Hindlimb muscle (tissue), 1 donor: Measurements from ENCODE around the gene DNAH6. TPM values are rescaled to one million over a fixed set of nuclear protein-coding genes. Genes with fewer than 3 reads are reported as not detected.

Experiments used
- DNase-seq: peaks from one replicate; pipeline ENCODE4 v3.0.0-alpha.2; 2013
- polyA plus RNA-seq: library from polyadenylated mRNA; unstranded; fragments of 120-200 nt; gene quantifications from one replicate; pipeline ENCODE4 v1.2.1, GENCODE V29; 2013; ENCODE audit not compliant: insufficient read length

DNAH6 gene
- polyA plus RNA-seq, 1 donor: 0.04 TPM

GRCh38 chr2:84805250-84805958 lies 289.1 kb downstream of the DNAH6 start:
- no peak for DNase-seq

- DNase-seq: no peak
Measured at GRCh38 chr2:84807063-84807485, 290.8 kb downstream of the DNAH6 start.

GRCh38 chr2:84808279-84808678 lies 292.0 kb downstream of the DNAH6 start:
- no peak for DNase-seq

GRCh38 chr2:84811839-84812431 lies 295.6 kb downstream of the DNAH6 start:
- no peak for DNase-seq

- no peak for DNase-seq
Measured at GRCh38 chr2:84815146-84815545, 298.8 kb downstream of the DNAH6 start.

GRCh38 chr2:84816426-84817026 lies 300.2 kb downstream of the DNAH6 start:
- no peak for DNase-seq

GRCh38 chr2:84817239-84817655 lies 300.9 kb downstream of the DNAH6 start:
- no peak for DNase-seq

- DNase-seq: no peak
Measured at GRCh38 chr2:84821806-84822205, 305.5 kb downstream of the DNAH6 start.

GRCh38 chr2:84823229-84823628 lies 306.9 kb downstream of the DNAH6 start:
- no peak for DNase-seq

GRCh38 chr2:84823788-84824187 lies 307.5 kb downstream of the DNAH6 start:
- no peak for DNase-seq

GRCh38 chr2:84827978-84828575 lies 311.8 kb downstream of the DNAH6 start:
- no peak for DNase-seq

GRCh38 chr2:84829693-84830092 lies 313.4 kb downstream of the DNAH6 start:
- no peak for DNase-seq

GRCh38 chr2:84830095-84830494 lies 313.8 kb downstream of the DNAH6 start:
- no peak for DNase-seq

GRCh38 chr2:84830758-84831500 lies 314.6 kb downstream of the DNAH6 start:
- no peak for DNase-seq

GRCh38 chr2:84832772-84833461 lies 316.6 kb downstream of the DNAH6 start:
- peak; percentile 23 for DNase-seq

- no peak for DNase-seq
Measured at GRCh38 chr2:84833481-84834150, 317.3 kb downstream of the DNAH6 start.

- no peak for DNase-seq
Measured at GRCh38 chr2:84836215-84836614, 319.9 kb downstream of the DNAH6 start.

GRCh38 chr2:84838434-84839145 lies 322.3 kb downstream of the DNAH6 start:
- no peak for DNase-seq

- no peak for DNase-seq
Measured at GRCh38 chr2:84839851-84840250, 323.6 kb downstream of the DNAH6 start.

- no peak for DNase-seq
Measured at GRCh38 chr2:84840306-84840705, 324.0 kb downstream of the DNAH6 start.

GRCh38 chr2:84841577-84841976 lies 325.3 kb downstream of the DNAH6 start:
- DNase-seq: no peak
